HG02840 (cell line): ENCODE data around the gene PPFIA1.

Source experiments
- ATAC-seq: cut with Tn5 transposase; IDR thresholded peaks from one replicate; pipeline ENCODE4 v1.9.1; 2021; ENCODE audit warnings: mild to moderate bottlenecking, moderate library complexity, moderate number of reproducible peaks; ENCODE audit not compliant: unreplicated experiment, low FRiP score

The PPFIA1 gene

DNA sequence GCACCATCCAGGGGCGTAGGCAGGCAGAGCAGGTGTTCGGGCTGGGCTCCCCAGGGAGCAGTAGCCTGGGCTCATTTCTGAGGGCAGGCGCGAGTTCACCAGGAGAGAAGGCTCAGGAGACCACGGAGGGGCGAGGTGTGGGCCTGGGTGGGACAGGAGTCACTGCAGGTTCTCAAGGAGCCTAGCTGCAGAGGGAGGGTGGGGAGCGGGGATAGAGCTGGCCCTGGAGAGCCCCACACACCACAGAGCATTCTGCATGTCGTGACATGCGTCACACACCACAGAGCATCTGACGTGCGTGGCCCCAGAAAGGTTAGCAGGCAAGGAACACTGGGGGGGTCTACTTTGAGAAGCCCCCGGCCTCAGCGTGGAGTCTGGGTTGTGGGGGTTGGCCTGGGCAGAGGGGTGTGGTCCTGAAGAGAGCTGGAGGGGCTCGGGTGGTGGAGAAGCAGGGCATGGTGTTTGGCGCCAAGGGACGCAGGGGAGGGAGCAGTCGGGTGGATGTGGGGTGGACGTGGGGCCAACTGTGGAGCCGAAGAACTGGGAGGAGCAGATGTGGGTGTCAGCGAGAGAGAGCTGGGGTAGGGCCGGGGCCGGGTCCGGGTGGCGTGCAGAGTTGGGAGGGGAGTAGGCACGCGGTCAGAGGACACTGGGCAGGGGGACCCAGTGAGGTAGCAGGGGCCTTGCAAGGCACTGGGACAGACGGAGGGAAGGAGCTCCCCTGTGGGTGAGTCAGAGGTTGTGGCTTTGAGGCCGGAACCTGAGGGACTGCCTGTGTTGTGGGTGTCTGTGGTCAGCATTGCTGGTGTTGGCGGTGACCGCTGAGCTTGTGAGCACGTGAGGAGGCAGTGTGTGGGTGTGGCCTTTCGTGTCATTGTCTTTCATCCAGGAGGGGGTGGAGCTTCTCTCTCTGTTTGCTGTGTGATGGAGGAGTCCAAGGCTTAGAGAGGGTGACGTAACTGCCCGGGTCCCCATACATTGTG lies 153.3 kb downstream of the PPFIA1 start:
- ATAC-seq, result no peak

DNA sequence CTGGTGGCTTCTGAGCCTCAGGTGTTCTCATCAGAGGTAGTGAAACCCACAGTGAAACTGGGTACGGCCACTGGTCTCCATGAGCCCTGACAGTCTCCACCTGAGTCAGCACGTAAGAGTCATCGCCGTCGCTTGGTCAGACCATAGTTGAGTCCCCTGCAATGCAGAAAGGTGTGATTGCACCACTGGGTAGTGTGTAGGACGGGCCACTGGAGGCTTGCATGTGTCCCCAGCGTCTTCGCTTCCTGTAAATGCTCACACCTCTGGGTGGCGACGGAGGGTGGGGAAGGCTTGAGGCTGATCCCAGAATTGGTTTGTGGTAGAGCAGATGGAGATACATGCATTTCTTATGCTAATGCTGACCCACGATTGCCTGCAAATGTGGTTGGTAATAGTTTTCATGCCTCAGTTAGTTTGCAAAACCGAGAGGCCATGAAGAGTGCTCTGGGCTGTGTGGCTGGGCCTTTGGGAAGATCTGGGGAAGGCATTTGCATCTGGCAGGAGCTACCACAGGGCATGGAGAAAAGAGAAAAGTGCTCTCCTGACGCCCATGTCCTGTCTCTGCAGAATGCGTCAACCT lies 154.4 kb downstream of the PPFIA1 start:
- no peak for ATAC-seq

DNA sequence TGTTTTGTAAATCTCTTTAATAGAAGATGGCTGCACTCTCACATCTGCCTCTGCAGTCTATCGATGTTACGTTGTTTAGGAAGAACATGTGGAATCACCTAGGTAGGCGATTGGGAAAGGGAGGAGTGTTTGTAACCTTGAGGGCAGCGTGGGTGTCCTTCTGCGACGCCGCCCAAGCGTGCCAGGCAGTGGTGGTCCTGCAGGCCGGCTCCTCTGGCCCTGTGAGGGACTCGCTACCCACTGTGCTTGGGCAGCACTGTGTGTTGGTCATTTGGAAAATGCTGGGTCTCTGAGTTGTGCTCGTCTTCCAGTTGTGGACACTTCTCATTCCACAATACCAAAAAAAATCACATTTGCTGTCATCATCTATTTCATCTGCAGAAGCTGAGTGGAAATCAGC lies 156.9 kb downstream of the PPFIA1 start:
- no peak for ATAC-seq

DNA sequence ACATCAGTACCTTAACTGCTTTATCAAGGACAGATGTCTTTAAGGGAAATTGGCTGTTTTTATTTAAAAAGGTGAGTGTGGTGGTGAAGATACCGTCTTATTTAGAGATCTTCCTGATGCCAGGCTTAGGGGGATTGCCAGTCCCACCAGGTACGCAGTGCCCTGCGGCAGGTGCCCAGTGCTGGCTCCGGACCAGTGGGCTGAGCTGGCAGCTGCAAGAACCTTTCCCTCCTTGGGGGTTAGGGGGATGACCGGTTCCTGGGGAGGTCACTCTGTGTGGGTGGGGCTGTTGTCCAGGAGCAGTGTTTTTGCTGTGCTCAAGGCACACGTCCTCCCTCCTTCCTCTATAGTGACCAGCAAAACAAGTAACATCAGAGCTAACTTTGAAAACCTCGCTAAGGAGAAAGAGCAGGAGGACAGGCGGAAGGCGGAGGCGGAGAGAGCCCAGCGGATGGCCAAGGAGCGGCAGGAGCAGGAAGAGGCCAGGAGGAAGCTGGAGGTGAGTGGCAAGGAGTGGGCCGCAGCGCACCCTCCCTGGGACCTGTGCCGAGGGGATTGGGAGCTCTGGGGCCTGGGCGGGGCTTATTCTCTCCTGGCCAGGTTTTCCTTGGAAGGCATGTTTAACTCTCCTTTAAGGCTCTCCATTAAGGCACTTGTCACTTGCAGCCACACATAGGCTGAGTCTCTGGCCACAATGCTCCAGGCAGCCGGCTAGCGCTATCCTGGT lies 158.4 kb downstream of the PPFIA1 start:
- ATAC-seq, result no peak

DNA sequence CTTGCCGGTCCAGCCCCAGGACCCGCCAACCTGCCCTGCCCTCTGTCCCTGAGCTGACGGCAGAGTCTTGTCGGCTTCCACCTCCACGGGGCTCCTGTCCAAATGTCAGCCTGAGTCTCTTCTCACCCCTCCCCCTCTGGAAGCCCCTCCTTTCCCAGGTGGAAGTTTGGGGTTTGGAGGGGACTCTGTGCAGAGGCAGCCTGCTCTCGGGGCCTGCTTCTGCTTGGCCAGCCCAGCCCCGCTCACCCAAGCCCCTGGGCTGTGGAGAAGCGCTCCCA lies 158.9 kb downstream of the PPFIA1 start:
- no peak for ATAC-seq

DNA sequence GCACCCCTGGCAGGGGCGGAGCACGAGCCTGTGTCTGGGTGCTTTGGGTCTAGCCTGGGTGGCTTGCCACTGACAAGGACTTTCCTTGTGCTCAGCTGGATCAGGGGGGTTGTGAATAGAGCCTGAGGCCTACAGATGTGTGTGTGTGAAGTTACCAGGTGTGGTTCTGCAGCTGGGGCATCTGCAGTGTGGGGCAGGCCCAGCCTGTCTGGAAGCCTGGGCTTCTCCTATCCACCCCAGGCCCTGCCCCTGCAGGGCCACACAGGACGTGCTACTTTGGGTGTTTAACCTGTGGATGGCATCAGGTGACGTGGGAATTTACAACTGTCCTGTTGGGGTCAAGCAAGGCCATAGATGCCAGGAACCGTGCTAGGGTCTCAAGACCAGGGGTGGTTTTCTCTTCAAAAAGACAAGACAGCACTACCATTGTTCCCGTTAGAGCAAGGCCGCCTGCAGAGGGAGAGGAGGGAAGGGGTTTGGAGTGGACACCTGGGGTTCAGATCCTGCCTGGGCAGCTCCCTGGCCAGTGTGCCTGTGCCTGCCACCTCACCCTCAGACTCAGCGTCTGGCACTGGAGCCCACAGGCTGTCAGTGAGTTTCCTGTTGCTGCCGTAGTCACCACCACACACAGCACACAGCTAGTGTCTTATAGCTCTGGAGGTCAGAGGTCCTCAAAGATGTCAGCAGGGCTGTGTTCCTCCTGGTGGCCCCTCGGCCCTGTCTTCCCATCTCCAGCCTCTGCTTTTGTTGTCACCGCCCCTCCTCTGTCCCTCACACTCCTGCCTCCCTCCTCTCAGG lies 159.4 kb downstream of the PPFIA1 start:
- no peak for ATAC-seq

DNA sequence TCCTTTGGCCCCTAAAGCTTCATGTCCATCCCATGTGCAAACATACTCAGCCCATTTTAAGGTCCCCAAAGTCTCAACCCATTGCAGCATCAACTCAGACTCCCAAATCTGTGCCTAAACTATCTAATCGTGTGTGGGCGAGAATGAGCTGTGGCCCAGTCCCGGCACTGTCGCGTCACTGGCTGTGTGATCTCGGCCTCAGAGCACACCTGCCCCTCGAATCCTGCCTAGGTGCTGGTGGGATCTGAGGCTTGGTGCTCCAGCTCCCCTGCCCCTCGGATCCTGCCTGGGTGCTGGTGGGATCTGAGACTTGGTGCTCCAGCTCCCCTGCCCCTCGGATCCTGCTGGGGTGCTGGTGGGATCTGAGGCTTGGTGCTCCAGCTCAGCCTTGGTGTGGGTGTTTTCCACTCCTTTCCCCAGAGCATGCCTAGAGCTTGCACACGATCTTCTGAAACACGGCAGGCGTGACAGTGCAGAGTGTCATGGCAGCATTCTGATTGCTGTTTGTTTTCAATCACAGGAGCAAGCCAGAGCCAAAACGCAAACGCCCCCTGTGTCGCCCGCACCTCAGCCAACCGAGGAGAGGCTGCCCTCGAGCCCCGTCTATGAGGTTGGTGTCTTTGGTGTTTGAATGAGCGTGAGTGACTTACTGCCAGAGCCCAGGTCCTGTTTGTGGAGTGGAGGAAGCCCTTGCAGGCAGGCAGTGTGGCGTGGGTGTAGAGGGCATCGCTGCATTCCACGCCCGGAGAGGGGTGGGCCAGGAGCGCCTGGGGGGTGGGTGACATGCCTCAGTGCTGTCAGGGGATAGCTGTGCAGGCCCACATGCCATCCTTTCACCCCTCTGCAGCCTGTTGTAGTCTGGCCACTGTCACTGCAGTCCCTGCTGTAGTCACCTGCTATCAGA lies 160.4 kb downstream of the PPFIA1 start:
- no peak for ATAC-seq

DNA sequence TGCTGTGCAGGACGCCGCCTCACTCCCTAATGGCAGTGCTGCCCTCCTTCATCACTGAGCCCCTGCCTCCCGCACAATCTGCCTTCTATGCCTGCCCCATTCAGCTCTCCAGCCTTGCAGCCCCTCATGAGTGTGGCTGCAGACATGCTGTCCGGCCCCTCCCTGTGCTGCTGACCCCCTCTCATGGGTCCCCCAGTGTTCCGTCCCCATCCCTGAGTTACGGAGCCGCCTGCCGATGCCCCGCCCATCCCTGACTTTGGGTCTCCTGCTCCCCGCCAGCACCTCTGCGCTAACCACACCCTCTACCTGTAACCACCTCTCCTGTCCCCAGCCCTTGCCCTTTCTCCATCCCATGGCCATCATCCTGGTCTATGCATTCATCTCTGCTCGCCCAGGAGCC lies 161.1 kb downstream of the PPFIA1 start:
- ATAC-seq, result no peak

DNA sequence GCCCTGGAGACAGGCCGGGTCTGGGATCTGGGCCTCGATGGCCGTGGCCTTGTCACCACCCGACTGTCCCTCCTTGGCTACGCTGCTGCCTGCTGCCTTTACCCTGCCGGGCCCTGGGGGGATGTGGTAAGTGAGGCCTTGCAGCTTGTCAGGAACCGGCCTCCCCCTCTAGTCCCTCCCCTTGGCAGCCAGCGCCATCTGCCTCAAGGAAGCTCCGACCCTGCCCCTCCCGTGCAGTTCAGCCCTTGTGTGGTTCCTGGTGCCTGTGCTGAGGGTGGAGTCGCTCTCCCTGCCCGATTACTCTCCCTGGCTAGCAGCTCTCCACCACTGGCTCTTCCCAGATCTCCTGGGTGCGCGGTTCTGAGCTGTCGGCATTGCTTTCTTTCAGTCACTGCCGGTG lies 161.6 kb downstream of the PPFIA1 start:
- ATAC-seq, result no peak

DNA sequence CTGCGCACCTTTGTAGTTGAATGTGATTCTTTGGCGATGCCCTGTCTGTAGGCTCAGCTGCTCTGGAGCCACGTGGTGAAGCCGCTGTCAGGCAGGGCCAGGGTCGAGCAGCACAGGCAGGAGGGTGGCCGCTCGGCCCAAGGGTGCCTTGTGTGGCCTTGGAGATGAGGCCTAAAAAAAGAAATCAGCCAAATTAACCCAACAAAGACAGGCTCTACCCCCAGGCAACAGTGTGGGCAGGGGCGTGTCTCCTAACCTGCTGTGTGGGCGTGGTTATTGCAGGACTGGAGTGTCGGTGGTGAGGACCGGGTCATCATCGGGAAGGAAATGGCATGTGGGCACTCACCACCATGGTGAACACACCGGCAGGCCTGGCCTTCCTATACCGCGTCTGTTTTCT lies 162.1 kb downstream of the PPFIA1 start:
- ATAC-seq, result no peak

DNA sequence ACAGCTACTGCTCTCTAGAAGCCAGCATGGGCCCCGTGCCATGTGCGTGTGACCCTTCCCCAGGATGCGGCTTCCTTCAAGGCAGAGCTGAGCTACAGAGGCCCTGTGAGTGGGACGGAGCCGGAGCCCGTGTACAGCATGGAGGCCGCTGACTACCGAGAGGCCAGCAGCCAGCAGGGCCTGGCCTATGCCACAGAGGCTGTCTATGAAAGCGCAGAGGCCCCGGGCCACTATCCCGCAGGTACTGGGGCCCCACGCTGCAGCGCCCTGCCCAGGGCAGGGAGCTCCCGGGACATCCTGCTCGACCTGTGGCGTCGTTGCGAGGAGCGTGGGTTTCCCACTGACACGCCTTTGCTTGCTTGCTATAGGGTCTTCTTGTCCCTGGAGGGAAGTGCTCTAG lies 162.5 kb downstream of the PPFIA1 start:
- ATAC-seq, result no peak

DNA sequence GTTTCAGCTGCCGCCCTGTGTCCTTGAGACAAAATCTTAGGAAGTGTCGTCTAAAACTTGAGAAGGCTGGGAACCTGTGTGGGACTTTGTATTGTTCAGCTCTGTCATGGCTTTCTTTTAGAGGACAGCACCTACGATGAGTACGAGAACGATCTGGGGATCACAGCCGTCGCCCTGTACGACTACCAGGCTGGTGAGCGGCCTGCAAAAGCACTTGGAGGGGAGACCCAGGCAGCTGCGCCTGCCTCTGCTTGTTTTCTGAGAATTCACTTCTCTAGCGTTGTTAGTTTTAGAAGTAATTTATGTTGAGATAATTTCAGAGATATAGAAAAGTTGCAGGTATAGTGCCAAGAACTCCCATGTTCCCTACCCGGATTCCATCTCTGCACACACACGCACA lies 163.0 kb downstream of the PPFIA1 start:
- ATAC-seq, result no peak
